Breast epithelium (tissue), 4 donors: ENCODE data around the gene SORBS2. TPM values are rescaled to one million over a fixed set of nuclear protein-coding genes. Genes with fewer than 3 reads are reported as not detected.
A peak's percentile ranks its signal among the peaks of the same experiment; 100 is the strongest.

Experiments
- DNase-seq, 2 donors: peaks; one replicate each; pipeline ENCODE4 v3.0.0-alpha.2; 2019; ENCODE audit warnings: low spot score in 2 of 2
- H3K27ac ChIP-seq, 2 donors: fragments of 200-600 bp; sonication (generic) in 1 of 2; one replicate each; pipeline ENCODE4 v1.5.1; 2016 to 2019; ENCODE audit warnings: mild to moderate bottlenecking in 1 of 2
- H3K27me3 ChIP-seq, 2 donors: fragments of 200-600 bp; sonication (generic) in 1 of 2; one replicate each; pipeline versions ENCODE4 v1.5.1 to v1.6.0; 2017 to 2019; ENCODE audit warnings: control low read depth in 1 of 2, mild to moderate bottlenecking in 1 of 2
- H3K36me3 ChIP-seq: fragments of 200-600 bp; one replicate; pipeline ENCODE4 v1.5.1; 2019
- H3K4me1 ChIP-seq, 2 donors: fragments of 200-600 bp; sonication (generic); one replicate each; pipeline ENCODE4 v1.5.1; 2016 to 2019; ENCODE audit warnings: control low read depth in 1 of 2
- H3K4me3 ChIP-seq, 3 donors: fragments of 200-600 bp; sonication (generic); 1 replicate in 2 of 3; 2 replicates in 1 of 3; pipeline ENCODE4 v1.5.1; 2016 to 2019; ENCODE audit warnings: mild to moderate bottlenecking in 3 of 3, moderate library complexity in 2 of 3
- H3K9me3 ChIP-seq, 2 donors: fragments of 200-600 bp; sonication (generic) in 1 of 2; one replicate each; pipeline ENCODE4 v1.5.1; 2016 to 2019; ENCODE audit warnings: control low read depth in 1 of 2
- CTCF ChIP-seq, 3 donors: fragments of 450-650 bp; IDR thresholded peaks; one replicate each; pipeline ENCODE4 v1.5.1; 2016 to 2017; ENCODE audit warnings: antibody characterized with exemption in 3 of 3, mild to moderate bottlenecking in 3 of 3, moderate library complexity in 3 of 3
- POLR2A ChIP-seq: fragments of 450-650 bp; IDR thresholded peaks from one replicate; pipeline ENCODE4 v1.6.1; 2016; ENCODE audit warnings: antibody characterized with exemption, mild to moderate bottlenecking, moderate library complexity
- POLR2AphosphoS5 ChIP-seq, 3 donors: sonication (generic); formaldehyde crosslinking; IDR thresholded peaks; one replicate each; pipeline ENCODE4 v1.6.1; 2017; ENCODE audit warnings: antibody characterized with exemption in 3 of 3
- intact Hi-C: fragments of 100-400 bp; cut with DNase I; formaldehyde crosslinking; loops from one replicate; pipeline ENCODE4 v1.15.1; 2023; ENCODE audit warnings: low total_unique reads
- total RNA-seq, 3 donors: library from RNA; depleted of rRNA; stranded (reverse); fragments of >200 nt; gene quantifications; one replicate each; pipeline ENCODE4 v1.1.0, GENCODE V29; 2016

The SORBS2 gene
- total RNA-seq, 3 donors from 2014 or later: 21.8 to 132 (median 105) TPM

DNA sequence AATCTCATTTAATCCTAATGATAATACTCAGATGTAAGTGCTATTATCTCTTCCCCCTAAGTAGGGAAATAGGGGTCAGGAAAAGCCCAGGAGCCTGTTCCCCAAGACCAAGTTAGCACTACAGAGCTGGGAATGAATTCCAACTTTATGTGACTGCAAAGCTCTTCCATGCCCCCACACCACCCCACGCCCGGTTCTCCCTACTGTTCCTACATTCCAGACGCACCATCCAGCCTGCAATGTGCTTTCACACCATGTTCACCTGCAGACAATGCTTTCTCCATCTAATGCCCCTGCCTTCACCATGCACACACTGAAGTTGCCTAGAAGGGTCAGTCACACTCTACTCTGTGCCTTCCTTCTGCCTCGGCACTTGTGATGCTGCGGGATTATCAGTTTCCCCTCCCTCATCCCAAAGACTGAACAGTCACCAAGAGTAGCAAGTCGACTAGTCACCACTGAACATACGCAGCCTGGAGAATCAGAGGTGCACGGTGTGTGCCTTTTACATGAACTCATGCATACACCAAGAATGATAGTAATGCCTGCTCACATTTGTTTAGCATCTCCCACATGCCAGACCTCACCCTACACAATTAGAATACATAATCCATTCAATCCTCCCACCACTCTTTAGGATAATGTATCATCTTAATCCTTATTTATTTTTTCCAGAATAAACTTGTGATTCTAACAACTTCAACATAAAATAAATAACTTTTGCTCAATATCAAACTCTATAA is 14.2 kb downstream of the SORBS2 start:
- Histone ChIP-seq H3K27me3 (no peaks in the 10 kb centered on the region), H3K4me3 (no peak overlapping the region), H3K9me3 (no peaks in the 10 kb centered on the region), H3K4me1 (no peaks in the 10 kb centered on the region), H3K27ac (no peak overlapping the region), H3K36me3 (no peaks in the 10 kb centered on the region)
- intact Hi-C loops: no loop called here
- TF ChIP-seq CTCF (IDR thresholded peaks at IDR 0.05) (no peak), POLR2AphosphoS5 (IDR thresholded peaks at IDR 0.05) (no peak), POLR2A (no peak)
- no peak for DNase-seq

DNA sequence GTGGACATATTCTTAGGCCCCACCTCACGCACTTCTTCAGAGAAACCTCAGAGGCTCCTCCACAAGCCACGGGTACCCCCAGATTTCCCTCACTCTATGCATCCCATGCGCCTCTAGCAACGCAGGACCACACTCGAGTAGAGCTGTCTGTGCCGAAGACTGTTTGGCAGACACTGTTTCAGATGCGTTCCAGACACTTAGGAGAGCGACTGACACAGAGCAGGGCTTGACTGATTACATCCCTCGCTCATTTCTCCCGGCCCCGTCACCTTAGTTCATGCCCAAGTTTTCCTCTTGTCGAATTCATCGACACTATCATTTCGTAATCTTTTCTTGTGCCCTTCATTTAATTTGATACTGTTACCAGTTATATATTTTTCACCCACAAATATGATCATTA is 15.0 kb downstream of the SORBS2 start:
- Histone ChIP-seq H3K4me3 (no peak overlapping the region), H3K36me3 (no peaks in the 10 kb centered on the region), H3K9me3 (no peaks in the 10 kb centered on the region), H3K4me1 (no peaks in the 10 kb centered on the region), H3K27ac (no peak overlapping the region), H3K27me3 (no peaks in the 10 kb centered on the region)
- TF ChIP-seq POLR2AphosphoS5 (IDR thresholded peaks at IDR 0.05): no peak
- no peak for TF ChIP-seq CTCF (IDR thresholded peaks at IDR 0.05)
- no peak for TF ChIP-seq POLR2A
- no peak for DNase-seq
- intact Hi-C loops: no loop called here

- Histone ChIP-seq H3K4me3 (no peak overlapping the region), H3K27ac (peak overlapping the region; percentile 30 to 52), H3K27me3 (no peaks in the 10 kb centered on the region), H3K36me3 (no peaks in the 10 kb centered on the region), H3K9me3 (no peaks in the 10 kb centered on the region), H3K4me1 (no peaks in the 10 kb centered on the region)
- no peak for TF ChIP-seq CTCF (IDR thresholded peaks at IDR 0.05)
- TF ChIP-seq POLR2A: no peak
- no peak for TF ChIP-seq POLR2AphosphoS5 (IDR thresholded peaks at IDR 0.05)
- intact Hi-C loops: no loop called here
- DNase-seq: no peak
These were observed 15.8 kb downstream of the SORBS2 start for GRCh38 chr4:185796176-185796575.

DNA sequence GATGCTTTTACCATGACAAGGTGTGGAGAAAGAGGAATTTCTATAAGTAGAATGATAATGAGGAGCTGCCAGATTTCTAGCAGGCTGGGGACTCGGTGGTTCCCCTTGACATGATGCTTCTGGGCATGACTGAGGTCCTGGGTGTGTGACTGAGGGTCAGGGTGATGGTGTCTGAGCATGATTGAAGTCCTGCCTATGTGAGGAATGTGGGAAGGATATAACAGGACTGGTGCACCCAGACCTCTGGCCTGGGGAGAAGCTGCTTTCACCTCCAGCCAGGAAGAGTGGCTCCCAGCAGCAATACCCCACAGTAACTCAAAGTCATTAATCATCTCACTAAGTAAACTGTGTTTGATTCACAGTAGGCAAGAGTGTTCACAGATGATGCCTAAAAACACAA is 17.4 kb downstream of the SORBS2 start:
- Histone ChIP-seq H3K4me1 (no peaks in the 10 kb centered on the region), H3K9me3 (no peaks in the 10 kb centered on the region), H3K27me3 (no peaks in the 10 kb centered on the region), H3K36me3 (no peaks in the 10 kb centered on the region), H3K4me3 (no peak overlapping the region), H3K27ac (no peak overlapping the region)
- intact Hi-C loops: no loop called here
- TF ChIP-seq CTCF (IDR thresholded peaks at IDR 0.05) (no peak), POLR2AphosphoS5 (IDR thresholded peaks at IDR 0.05) (no peak), POLR2A (no peak)
- DNase-seq: no peak

- Histone ChIP-seq H3K9me3 (no peaks in the 10 kb centered on the region), H3K27me3 (no peaks in the 10 kb centered on the region), H3K4me3 (no peak overlapping the region), H3K36me3 (no peaks in the 10 kb centered on the region), H3K27ac (no peak overlapping the region), H3K4me1 (no peaks in the 10 kb centered on the region)
- no peak for DNase-seq
- TF ChIP-seq CTCF (IDR thresholded peaks at IDR 0.05) (no peak), POLR2AphosphoS5 (IDR thresholded peaks at IDR 0.05) (no peak), POLR2A (no peak)
- intact Hi-C loops: no loop called here
These were observed 18.3 kb downstream of the SORBS2 start for GRCh38 chr4:185793716-185794115.
